NCI-H1436 (cell line): Measurements from ENCODE around the gene SACM1L.

Experiments used
- DNase-seq: peaks from one replicate; lab custom pipeline; 2025; lab: John Stamatoyannopoulos, UW

Gene SACM1L

GRCh38 chr3:45688882-45689786 is at the start of gene SACM1L:
TSS of gene SACM1L (plus strand) at chr3:45689396. CDS start at chr3:45689466, 70 bp downstream.
- peak; percentile 85 for DNase-seq

- DNase-seq: no peak
Observed at GRCh38 chr3:45640091-45640507, 49.1 kb upstream of the SACM1L start.

GRCh38 chr3:45640724-45641361 is 48.4 kb upstream of the SACM1L start:
- no peak for DNase-seq

- no peak for DNase-seq
Observed at GRCh38 chr3:45641756-45642155, 47.4 kb upstream of the SACM1L start.

- no peak for DNase-seq
Observed at GRCh38 chr3:45642731-45643152, 46.5 kb upstream of the SACM1L start.

- no peak for DNase-seq
Observed at GRCh38 chr3:45644063-45644790, 45.0 kb upstream of the SACM1L start.

GRCh38 chr3:45644791-45645201 is 44.4 kb upstream of the SACM1L start:
- DNase-seq: no peak

GRCh38 chr3:45646051-45646585 is 43.1 kb upstream of the SACM1L start:
- no peak for DNase-seq

- DNase-seq: no peak
Observed at GRCh38 chr3:45647148-45647619, 42.0 kb upstream of the SACM1L start.

- no peak for DNase-seq
Observed at GRCh38 chr3:45653205-45653604, 36.0 kb upstream of the SACM1L start.

GRCh38 chr3:45654397-45654944 is 34.7 kb upstream of the SACM1L start:
- DNase-seq: no peak

- DNase-seq: no peak
Observed at GRCh38 chr3:45655906-45656305, 33.3 kb upstream of the SACM1L start.

GRCh38 chr3:45656575-45657363 is 32.4 kb upstream of the SACM1L start:
- peak; percentile 52 for DNase-seq

- DNase-seq: no peak
Observed at GRCh38 chr3:45657853-45658252, 31.3 kb upstream of the SACM1L start.

GRCh38 chr3:45659661-45660566 is 29.3 kb upstream of the SACM1L start:
- DNase-seq: peak; percentile 5

GRCh38 chr3:45660567-45660901 is 28.7 kb upstream of the SACM1L start:
- no peak for DNase-seq

- no peak for DNase-seq
Observed at GRCh38 chr3:45664578-45664977, 24.6 kb upstream of the SACM1L start.

- peak; percentile 44 for DNase-seq
Observed at GRCh38 chr3:45665101-45665572, 24.1 kb upstream of the SACM1L start.

- DNase-seq: no peak
Observed at GRCh38 chr3:45666757-45667431, 22.3 kb upstream of the SACM1L start.
